ENCODE data around the gene GALNT14.

- TF ChIP-seq ZFP3 (CRISPR knock-in tag; IDR thresholded peaks at IDR 0.05) (no peak), TSHZ2 (CRISPR knock-in tag; IDR thresholded peaks at IDR 0.05) (no peak), SNAI2 (CRISPR knock-in tag; IDR thresholded peaks at IDR 0.05) (no peak)
Measured at GRCh38 chr2:30865892-30866681, 272.2 kb downstream of the GALNT14 start.
